GM18870 (cell line): Measurements from ENCODE around the gene GGT6.

Source experiments
- ATAC-seq: cut with Tn5 transposase; IDR thresholded peaks from one replicate; pipeline ENCODE4 v1.9.1; 2021; ENCODE audit warnings: moderate library complexity; ENCODE audit not compliant: unreplicated experiment

The GGT6 gene

DNA sequence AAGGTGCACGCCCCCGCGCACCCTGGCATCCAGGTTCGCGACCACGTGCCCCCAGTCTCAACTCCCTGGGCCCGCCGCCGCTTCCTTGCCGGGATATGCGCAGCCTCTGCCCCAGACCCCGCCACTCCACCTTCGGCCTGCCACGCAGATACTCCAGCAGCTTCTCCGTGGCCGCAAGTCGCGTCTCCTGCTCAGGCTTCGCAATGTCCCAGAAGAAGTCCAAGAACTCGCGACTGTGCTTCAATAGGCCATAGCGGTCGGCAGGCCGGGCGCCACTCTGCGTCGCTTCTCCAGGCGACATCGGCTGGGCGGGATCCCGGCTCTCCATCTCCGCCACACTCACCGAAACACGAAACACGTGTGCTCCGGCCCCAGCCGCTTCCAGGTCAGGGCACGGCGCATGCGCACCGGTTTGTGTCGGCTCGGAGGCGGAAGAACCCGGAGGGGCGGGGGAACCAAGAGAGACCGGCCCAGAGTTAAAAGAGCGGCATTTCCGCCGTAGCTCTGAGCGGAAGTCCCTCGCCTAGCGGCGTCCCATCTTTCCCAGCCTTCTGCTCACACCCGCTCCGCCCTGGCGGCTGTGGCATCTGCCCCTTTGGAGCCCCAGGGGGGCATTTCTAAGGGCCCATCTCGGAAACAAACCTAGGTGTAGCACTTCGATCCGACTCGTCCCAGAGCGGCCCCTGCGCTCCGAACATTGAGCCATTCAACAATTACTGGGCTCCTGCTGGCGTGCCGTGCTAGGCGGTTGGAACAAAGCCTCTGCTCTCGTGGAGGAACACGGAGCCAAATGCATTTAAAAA, 5.2 kb downstream of the GGT6 start, which contains the start of gene MYBBP1A:
MYBBP1A (minus strand) TSS at position 388 of the 803 bp plus-strand sequence; CDS start at position 328, 60 bp downstream.
- ATAC-seq = peak; percentile 58

DNA sequence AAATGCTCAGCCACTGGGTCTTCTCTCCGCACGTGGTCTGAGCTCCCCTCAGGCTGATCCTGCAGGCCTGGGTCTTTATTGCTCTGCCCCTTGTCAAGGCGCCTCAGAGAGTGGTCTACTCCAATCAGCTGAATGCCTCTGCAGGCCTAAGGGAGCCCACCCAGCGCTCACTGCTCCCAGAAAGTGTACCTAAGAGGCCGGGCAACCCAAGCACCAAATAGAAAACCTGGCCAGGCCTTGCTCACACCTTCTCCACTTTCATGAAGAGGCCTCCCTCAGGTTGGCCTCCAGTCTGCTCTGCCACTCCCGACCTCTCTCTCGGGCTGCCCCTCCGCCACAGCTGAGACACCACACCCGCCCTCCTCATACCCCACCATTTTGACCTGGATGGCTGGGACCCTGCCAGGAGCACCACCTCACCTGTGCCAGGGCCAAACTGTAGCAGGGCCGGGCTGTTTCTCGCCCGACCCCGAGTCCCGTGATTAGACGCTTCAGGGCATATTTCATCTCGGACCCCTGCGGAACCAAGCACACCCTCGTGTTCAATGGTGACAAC, 5.9 kb downstream of the GGT6 start:
- no peak for ATAC-seq

DNA sequence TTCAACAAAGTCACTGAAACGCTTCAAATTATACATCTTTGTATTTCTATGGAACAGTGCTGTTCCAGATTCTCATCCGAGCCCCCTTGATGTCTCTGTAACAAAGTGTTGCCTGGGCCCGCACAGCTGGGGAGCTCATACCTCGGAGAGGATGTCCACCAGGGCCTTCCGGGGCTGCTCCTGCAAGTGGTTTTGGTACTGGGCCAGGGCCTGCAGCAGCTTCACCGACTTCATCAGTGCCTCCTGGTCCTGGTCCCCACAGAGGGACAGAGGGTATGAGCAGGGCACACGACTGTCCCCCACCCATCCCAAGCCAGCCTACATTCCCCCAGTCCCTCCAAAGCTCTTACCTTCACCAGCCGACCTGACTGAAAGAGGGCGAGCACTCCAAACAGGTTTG, 6.7 kb downstream of the GGT6 start:
- no peak for ATAC-seq

DNA sequence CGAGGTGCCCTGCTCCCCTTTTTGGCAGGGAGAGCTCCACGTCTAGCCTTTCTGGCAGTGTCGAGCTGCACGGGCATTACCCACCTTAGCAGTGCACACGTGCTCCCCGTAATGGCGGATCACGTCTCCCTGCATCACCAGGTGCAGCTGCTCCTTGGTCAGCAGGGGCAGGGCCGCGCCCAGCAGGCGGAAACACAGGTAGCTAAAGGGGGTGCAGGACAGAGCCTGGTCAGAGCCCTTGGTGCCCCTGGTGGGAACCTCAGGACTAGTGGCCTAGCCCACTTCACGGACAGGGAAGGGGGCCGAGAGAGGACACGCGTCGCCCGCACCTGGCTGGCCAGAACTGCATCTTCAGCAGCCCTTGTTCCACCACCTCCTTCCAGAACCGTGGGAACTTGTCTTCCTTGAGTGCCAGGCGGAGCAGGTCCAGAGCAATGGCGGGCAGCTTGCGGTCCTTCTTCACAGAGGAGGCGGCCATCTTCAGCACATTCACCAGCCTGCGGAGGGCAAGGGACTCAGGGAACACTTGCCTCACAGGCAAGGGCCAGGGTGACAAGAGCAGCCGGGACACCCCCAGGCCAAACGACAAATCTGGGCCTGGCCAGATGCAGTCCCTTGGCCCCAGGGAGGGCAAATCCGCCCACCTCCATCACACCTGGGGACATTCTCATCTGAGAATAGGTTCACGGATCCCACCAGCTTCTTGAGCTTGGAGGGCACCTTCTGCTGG, 8.4 kb downstream of the GGT6 start:
- ATAC-seq = no peak

DNA sequence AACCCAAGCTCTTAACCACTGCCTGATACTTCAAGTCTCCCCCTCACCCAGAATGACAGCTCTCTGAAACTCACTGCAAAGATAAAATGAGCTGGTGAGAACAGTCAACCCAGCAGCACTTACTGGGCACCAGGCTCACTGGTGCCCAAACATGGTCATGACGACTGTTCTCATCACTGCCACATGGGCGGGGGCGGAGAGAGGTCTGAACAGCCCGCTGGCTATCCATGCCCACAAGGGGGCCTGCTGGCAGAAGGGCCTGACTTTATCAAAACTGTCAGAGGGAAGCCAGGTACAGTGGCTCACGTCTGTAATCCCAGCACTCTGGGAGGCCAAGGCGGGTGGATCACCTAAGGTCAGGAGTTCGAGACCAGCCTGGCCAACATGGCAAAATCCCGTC, 9.2 kb downstream of the GGT6 start:
- no peak for ATAC-seq

DNA sequence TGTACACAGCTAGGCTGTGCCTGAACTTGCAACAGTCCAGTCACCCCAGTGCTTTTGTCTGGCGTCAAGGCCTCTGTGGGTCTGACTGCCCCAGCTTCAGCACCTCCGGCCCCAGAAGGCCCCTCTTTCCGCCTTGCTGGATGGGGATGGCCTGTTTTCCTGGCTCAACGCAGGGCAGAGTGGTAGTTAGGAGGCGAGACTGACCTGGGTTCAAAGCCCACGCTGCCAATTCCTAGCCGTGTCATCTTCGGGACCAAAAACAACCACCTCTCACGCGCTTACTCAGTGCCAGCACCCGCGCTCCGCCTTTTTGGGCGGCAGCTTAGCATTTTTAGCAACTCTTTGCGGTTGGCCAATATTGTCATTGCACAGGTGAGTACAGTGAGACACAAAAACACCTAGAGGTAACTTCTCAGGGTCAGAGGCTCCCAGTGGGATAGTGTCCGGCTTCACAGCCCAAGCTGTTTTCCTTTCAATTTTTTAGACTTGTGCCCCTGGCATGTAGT, 9.8 kb downstream of the GGT6 start:
- no peak for ATAC-seq

DNA sequence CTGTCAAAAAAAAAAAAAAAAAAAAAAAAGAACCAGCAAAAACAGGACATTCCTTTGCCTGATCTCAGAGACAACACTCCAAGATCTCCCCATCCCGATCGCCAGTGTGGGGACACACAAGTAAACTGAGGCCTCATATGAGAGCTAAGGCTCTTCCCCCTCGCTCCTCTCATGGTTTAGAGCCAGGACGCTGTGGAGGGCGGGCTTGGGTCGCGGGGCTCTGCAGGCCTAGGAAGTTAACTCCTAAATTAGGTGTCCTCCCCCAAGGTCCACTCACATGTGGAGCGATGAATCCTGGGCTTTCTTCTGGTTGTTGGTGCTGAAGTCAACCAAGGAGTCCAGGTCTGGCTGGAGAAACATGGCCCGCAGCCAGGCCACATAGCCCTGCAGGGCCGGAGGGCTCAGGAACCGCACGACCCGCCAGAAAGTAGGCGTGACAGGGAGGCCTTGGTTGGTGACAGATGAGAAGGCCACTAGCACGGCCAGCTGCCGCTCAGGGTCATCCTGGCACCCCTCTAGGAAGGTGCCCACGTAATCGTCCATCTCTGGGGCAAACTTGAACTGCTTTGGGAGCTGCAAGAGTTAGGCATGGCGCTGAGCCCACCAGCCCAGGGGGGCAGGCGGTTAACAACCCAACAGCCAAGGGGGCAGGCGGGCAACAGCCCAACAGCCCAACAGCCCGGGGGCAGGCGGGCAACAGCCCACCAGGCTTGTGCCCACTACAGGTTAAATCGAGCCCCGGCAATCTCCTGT, 10.4 kb downstream of the GGT6 start:
- ATAC-seq = no peak

DNA sequence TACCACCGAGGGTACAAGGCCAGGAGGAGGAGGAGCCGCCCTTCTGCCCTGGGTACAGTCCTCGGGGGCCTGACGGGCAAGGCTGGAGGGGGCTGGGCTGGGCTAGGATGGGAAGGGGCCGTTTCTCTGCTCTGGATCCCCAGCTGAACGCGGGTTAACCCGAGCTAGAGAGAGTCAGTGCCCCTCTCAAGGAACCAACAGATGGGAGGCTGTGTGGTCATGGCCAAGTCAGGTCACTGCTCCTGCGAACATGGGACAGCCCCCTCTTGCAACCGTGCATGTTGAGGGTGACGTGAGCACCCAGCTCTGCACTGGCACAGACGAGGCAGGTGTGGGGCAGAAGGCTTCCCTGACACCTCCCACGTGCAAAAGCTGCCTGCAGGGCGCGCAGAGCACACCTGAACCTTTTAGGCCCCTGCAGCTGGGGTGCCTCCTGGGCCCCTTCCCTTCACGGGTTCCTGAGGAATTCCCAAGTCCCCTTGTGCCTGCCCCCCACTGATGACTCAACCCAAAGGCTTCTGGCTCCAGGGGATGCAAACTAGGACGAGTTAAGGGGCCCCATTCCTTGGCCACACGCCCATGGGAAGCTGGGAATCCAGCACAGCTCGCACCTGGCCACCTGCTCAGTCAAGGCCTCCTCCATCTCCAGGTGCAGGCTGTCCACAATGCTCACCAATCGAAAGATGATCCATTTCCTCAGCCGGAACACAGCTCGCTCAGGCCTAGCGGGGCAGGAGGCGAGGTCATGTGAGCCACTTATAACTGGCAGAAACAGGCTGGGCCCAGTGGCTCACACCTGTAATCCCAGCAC, 11.5 kb downstream of the GGT6 start:
- ATAC-seq = no peak

DNA sequence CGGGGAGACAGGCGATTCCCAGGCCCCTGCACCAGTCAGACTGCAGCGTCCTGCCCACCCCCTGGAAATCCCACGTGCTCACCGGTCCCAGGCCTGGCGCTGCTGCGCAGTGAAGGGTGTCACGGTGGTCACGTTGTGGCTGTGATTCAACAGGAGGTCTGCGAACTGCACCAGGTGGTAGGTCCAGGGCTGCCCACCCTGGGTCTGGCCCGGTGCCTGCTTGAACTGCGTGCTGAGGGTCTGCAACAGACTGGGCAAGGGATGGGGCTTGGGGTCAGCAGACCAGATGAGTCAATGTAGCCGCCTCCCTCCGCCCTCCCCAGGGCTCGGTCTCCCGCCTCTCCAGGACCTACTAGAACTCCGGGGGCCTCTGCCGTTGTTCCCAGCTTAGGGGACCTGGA, 12.3 kb downstream of the GGT6 start:
- no peak for ATAC-seq

DNA sequence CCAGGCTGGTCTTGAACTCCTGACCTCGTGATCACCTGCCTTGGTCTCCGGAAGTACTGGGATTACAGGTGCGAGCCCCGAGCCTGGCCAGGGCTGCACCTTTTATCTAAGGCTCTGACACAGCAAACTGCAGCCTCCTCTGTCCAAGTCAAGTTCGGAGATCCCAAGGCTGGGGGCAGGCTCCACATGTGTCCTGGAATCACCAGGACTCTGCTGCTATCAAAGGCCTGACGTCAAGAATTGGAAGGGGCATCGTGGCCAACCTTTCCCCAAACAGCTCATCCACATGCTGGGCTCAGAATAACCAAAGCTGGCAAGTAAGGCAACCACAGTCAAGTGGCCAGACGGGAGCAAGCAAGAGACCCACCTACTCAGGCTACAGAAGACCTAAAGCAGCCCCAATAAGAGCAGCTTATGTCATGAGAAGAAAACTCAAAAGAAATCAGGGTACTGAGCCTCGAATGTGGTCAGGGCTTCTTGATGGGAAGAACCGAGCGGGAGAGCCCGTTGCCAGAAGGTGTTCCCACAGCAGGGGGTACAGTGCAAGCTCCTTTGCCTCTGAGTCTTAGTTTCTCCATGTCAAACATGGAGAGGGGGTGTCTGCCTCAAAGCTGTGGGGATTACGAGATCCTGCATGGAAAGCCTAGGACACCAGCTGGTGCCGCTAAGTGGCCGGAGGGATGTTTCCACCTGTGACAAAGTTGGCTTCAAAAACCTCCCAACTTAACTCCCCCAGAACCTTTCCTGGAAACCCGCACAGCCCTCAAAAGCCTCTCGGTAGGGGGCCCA, 13.1 kb downstream of the GGT6 start:
- no peak for ATAC-seq

DNA sequence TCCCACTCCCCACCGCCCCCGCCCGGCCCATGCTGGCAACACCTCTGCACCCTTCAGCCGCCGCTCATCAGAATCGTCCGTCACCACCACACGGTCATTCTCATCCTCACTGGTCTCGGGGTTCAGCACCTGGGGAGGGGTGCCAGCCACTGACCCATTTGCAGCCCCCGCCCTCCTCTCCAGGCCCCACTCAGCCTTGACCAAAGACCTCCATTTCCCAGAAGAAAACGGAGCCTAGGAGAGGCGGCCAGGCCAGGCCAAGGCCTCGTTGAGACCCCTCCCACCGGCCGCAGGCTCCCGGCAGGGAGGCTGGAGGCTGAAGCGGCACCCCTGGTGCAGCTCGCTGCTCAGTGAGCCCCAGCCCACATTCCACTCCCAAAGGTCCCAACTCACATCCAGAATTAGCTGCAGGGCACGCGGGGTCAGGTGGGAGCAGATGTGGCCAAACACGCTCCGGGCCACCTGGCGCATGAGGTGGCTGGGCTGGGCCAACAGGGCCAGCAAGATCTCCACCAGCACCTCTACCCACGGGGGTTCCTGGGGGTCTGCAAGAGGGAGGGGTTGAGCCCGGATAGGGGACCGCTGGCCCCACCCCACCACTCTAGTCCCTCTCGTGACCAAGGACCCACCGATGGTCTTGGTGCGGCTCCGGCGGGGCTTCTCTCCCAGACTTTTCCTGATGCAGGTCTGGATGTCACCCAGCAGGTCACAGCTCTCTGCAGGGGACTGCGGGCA, 15.0 kb downstream of the GGT6 start:
- no peak for ATAC-seq

DNA sequence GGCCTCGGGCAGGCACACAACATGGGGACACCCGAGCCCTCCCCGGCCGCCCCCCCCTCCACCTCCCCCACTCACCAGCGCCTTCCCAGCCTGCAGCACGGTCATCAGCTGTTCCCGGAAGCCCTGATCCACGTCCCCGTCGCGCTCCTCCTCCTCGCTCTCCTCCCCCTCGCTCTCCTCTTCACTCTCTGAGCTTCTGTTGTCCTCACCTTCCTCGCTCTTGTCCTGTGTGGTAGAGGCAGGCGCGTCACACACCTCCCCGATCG, 15.5 kb downstream of the GGT6 start:
- ATAC-seq = no peak

DNA sequence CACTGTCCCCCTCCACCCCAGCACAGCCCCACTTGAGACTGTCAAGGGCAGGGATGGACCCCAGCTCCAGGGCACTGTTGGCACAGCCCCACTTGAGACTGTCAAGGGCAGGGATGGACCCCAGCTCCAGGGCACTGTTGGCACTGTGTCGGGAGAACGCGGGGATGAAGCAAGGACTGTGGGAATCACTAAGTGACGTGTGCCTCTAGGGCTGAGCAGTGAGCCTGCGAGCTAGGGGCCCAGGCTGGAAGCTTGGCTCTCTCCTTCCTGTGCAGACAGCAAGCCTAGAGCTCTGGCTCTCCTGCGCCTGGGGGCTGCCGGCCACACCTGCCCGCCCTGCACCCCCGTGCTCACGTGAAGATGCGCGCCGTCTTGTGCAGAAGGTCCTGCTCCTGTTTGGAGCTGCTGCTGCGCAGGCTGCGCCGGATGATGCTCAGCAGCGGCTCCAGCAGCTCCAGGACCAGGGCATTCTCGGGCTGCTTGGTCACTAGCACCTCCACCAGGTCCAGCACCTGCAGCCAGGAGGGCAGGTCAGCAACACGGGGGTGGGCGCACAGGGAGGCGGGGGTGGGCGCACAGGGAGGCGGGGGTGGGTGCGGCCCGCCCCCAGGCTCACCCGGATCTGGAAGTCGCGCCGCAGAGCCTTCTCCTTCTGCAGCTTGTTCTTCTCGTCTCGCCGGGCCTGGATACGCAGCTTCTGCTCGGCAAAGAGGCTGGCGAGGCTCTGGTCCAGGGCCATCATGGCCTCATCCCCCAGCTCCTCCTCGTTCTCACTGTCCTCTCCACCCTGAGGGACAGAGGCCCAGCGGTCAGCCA, 16.0 kb downstream of the GGT6 start:
- ATAC-seq = no peak

DNA sequence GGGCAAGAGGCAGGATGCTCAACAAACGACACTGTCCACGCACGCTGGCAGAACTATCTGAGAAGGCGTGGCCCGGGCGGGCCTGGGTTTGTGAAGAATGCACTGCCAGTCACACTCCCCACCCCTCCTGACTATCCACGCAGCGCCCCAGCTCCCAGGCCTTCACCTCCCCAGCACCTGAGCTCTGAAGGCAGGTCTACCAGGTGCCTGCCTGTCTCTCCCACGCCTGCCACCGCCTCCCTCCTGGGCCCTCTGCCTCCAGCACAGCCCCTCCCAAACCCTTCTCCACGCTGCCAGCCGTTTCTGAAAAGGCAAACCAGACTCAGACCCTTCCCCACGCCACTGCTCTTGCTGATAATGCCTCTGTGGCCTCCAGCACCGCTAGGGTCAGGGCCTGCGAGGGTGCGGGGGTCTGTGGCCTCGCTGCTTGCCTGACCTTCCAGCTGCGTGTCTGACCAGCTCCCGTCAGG, 16.8 kb downstream of the GGT6 start:
- ATAC-seq = no peak

DNA sequence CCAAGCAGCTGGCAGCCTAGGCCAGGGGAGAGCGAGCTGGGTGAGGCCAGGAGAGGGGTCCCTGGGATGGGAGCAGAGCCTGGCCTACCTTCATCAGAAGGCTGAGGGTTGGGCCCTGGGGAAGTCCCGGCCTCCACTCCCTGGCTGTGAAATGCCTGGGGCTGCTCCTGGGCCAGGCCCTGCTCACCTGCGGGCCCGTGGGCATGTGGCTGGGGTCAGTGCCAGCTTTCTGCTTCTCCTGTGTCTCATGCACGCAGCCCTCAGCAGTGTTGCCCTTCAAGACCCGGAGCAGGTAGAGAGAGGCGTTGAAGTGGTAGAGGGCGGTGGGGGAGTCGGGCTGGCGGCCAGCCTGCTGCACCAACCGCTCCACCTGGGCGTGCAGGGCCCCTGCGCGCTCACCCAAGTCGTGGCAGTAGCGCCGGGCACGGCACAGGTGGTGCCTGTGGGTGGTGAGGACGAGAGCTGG, 17.6 kb downstream of the GGT6 start:
- ATAC-seq = no peak

DNA sequence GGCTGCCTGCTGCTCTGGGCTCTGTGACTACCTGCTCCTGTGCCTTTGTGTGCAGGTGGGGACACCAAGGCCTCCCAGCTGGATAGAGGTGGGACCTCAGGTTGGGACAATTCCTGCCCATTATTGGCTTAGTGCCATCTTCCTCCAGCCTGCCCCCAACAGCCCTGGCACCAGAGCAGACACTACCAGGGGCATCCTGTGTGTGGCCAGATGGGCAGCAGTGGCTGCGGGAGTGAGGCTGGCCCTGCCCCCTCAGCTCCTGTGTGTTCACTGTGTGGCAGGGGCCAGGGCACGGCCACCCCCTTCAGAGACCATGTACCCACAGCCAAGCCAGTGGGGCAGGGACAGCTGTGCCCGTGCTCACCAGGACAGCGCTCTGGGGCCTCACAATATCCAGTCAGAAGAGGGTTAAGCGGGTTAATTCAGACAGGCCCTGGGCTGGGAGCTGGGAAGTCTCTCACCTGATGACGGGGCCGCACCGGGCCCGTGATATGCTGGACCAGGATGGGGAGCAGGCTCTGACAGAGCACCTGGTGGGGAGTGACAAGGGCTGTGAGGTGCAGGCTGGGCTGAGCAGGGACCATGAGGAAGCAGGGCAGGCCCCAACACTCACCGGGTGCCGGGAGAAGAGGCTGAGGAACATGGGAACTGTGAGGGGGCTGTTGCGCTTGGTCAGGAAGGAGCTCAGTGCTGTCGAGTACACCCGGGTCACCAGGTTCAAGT, 18.2 kb downstream of the GGT6 start:
- ATAC-seq = no peak

DNA sequence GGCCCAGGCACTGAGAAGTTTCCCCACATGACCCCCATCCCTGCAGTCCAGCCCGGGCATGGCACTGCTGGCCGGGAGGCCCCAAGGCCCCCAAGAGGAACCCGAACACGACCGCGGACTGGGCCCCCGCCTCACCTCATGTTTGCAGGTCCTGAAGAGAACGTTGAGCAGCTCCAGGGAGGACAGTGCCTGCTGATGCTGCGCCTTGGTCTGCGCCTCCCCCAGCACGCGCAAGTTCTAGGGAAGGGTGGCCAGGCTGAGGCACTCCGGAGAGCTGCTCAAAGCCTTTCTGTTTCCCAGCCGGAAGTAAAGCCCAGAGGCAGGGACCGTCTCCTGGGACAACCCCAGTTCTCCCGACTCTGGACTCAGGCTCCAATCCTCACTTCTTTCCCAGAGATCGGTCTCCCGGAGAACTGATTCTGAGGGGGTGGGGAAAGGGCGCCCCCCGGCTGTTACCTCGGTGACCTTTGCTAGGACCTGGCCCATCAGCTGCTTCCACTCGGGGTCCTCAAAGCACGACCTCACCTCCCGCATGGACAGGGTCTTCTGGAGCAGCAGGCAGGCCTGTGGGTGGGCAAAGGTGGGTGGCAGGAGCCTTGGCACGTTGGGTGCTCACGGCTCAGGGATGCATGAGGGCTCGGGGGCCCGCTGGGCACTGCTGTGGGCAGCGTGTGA, 18.9 kb downstream of the GGT6 start:
- ATAC-seq = no peak
